Central memory CD8-positive, alpha-beta T cell (primary cell): ENCODE data around the gene POLN.

Experiments used
- ATAC-seq: fragments of 150-1000 bp; cut with Tn5 transposase; replicated peaks from 2 replicates; pipeline ENCODE4 v1.10.0; 2022; ENCODE audit warnings: mild to moderate bottlenecking, moderate FRiP score, moderate number of reproducible peaks; ENCODE audit not compliant: poor library complexity, severe bottlenecking; ENCODE audit errors: extremely low read depth
- DNase-seq, 2 donors: peaks; one replicate each; pipeline ENCODE4 v3.0.0; 2021; ENCODE audit warnings: low spot score in 2 of 2
- H3K27ac Mint-ChIP-seq: one replicate; pipeline ENCODE4 v1.8.0; 2022; ENCODE audit warnings: low read depth, mild to moderate bottlenecking, moderate library complexity, mixed read lengths
- H3K27me3 Mint-ChIP-seq: one replicate; pipeline ENCODE4 v1.8.0; 2022; ENCODE audit warnings: mixed read lengths
- H3K36me3 Mint-ChIP-seq: one replicate; pipeline ENCODE4 v1.8.0; 2022; ENCODE audit warnings: mild to moderate bottlenecking, moderate library complexity, mixed read lengths; ENCODE audit not compliant: insufficient read depth
- H3K4me1 Mint-ChIP-seq: one replicate; pipeline ENCODE4 v1.8.0; 2022; ENCODE audit warnings: mixed read lengths
- H3K4me3 Mint-ChIP-seq: one replicate; pipeline ENCODE4 v1.8.0; 2022; ENCODE audit warnings: mild to moderate bottlenecking, moderate library complexity, mixed read lengths
- H3K9me3 Mint-ChIP-seq: one replicate; pipeline ENCODE4 v1.8.0; 2022; ENCODE audit warnings: mixed read lengths

POLN gene

GRCh38 chr4:2186865-2187172, 55.1 kb downstream of the POLN start:
- no peaks in the 10 kb centered on the region for H3K4me1 Mint-ChIP-seq
- no peaks in the 10 kb centered on the region for H3K36me3 Mint-ChIP-seq
- peaks cover 9% of the 10 kb centered on the region for H3K9me3 Mint-ChIP-seq
- DNase-seq (no peak), ATAC-seq (no peak)
- H3K27me3 Mint-ChIP-seq = no peaks in the 10 kb centered on the region
- H3K27ac Mint-ChIP-seq = no peak overlapping the region
- H3K4me3 Mint-ChIP-seq = no peak overlapping the region

GRCh38 chr4:2186133-2186864, 55.6 kb downstream of the POLN start:
- Mint-ChIP-seq H3K27me3 (no peaks in the 10 kb centered on the region), H3K27ac (no peak overlapping the region)

GRCh38 chr4:2183394-2183793, 58.5 kb downstream of the POLN start:
- ATAC-seq (no peak), DNase-seq (no peak)
- H3K36me3 Mint-ChIP-seq = no peaks in the 10 kb centered on the region
- no peak overlapping the region for H3K4me3 Mint-ChIP-seq
- H3K27ac Mint-ChIP-seq = no peak overlapping the region
- H3K27me3 Mint-ChIP-seq = no peaks in the 10 kb centered on the region
- H3K4me1 Mint-ChIP-seq = no peaks in the 10 kb centered on the region
- H3K9me3 Mint-ChIP-seq = peaks cover 9% of the 10 kb centered on the region

More at GRCh38 chr4:2186133-2186864, 55.6 kb downstream of the POLN start:
- Mint-ChIP-seq H3K4me3 (no peak overlapping the region), H3K36me3 (no peaks in the 10 kb centered on the region), H3K9me3 (peaks cover 9% of the 10 kb centered on the region), H3K4me1 (no peaks in the 10 kb centered on the region)
- DNase-seq (no peak), ATAC-seq (no peak)

GRCh38 chr4:2182994-2183393, 58.9 kb downstream of the POLN start:
- Mint-ChIP-seq H3K36me3 (no peaks in the 10 kb centered on the region), H3K4me3 (no peak overlapping the region), H3K27ac (no peak overlapping the region), H3K9me3 (peaks cover 9% of the 10 kb centered on the region), H3K4me1 (no peaks in the 10 kb centered on the region), H3K27me3 (no peaks in the 10 kb centered on the region)
- ATAC-seq (no peak), DNase-seq (no peak)

GRCh38 chr4:2180410-2180809, 61.5 kb downstream of the POLN start:
- ATAC-seq (no peak), DNase-seq (no peak)
- no peaks in the 10 kb centered on the region for H3K27me3 Mint-ChIP-seq
- H3K4me3 Mint-ChIP-seq = no peak overlapping the region
- no peaks in the 10 kb centered on the region for H3K36me3 Mint-ChIP-seq
- H3K4me1 Mint-ChIP-seq = no peaks in the 10 kb centered on the region
- no peak overlapping the region for H3K27ac Mint-ChIP-seq
- H3K9me3 Mint-ChIP-seq = no peaks in the 10 kb centered on the region

- H3K27ac Mint-ChIP-seq = no peak overlapping the region
- ATAC-seq (no peak), DNase-seq (no peak)
- H3K9me3 Mint-ChIP-seq = no peaks in the 10 kb centered on the region
- H3K4me3 Mint-ChIP-seq = no peak overlapping the region
- no peaks in the 10 kb centered on the region for H3K36me3 Mint-ChIP-seq
- no peaks in the 10 kb centered on the region for H3K4me1 Mint-ChIP-seq
- H3K27me3 Mint-ChIP-seq = no peaks in the 10 kb centered on the region
These were observed 62.2 kb downstream of the POLN start for GRCh38 chr4:2179717-2180116.

- H3K4me3 Mint-ChIP-seq = no peak overlapping the region
These were observed 62.9 kb downstream of the POLN start for GRCh38 chr4:2178986-2179385.

GRCh38 chr4:2177443-2178093, 64.4 kb downstream of the POLN start:
- Mint-ChIP-seq H3K4me1 (peaks cover under 1% of the 10 kb centered on the region), H3K36me3 (no peaks in the 10 kb centered on the region), H3K4me3 (no peak overlapping the region), H3K27ac (no peak overlapping the region), H3K27me3 (no peaks in the 10 kb centered on the region), H3K9me3 (no peaks in the 10 kb centered on the region)
- ATAC-seq (no peak), DNase-seq (no peak)

More at GRCh38 chr4:2178986-2179385, 62.9 kb downstream of the POLN start:
- H3K36me3 Mint-ChIP-seq = no peaks in the 10 kb centered on the region
- H3K9me3 Mint-ChIP-seq = no peaks in the 10 kb centered on the region
- H3K27ac Mint-ChIP-seq = no peak overlapping the region
- no peak for ATAC-seq
- H3K27me3 Mint-ChIP-seq = no peaks in the 10 kb centered on the region
- H3K4me1 Mint-ChIP-seq = no peaks in the 10 kb centered on the region
- no peak for DNase-seq

- ATAC-seq (no peak), DNase-seq (no peak)
- no peaks in the 10 kb centered on the region for H3K9me3 Mint-ChIP-seq
- peaks cover 5% of the 10 kb centered on the region for H3K4me1 Mint-ChIP-seq
- no peak overlapping the region for H3K4me3 Mint-ChIP-seq
- H3K36me3 Mint-ChIP-seq = peaks cover under 1% of the 10 kb centered on the region
- no peaks in the 10 kb centered on the region for H3K27me3 Mint-ChIP-seq
- H3K27ac Mint-ChIP-seq = no peak overlapping the region
These were observed 65.8 kb downstream of the POLN start for GRCh38 chr4:2175990-2176698.

- Mint-ChIP-seq H3K9me3 (no peaks in the 10 kb centered on the region), H3K4me1 (peaks cover 5% of the 10 kb centered on the region), H3K27ac (no peak overlapping the region), H3K4me3 (no peak overlapping the region), H3K36me3 (peaks cover 3% of the 10 kb centered on the region), H3K27me3 (no peaks in the 10 kb centered on the region)
- no peak for DNase-seq
- no peak for ATAC-seq
These were observed 67.9 kb downstream of the POLN start for GRCh38 chr4:2174061-2174460.

GRCh38 chr4:2172627-2173231, 69.2 kb downstream of the POLN start:
- no peaks in the 10 kb centered on the region for H3K9me3 Mint-ChIP-seq
- ATAC-seq (peak; percentile 43), DNase-seq (no peak)
- H3K27me3 Mint-ChIP-seq = no peaks in the 10 kb centered on the region
- no peak overlapping the region for H3K27ac Mint-ChIP-seq
- H3K4me3 Mint-ChIP-seq = no peak overlapping the region
- H3K4me1 Mint-ChIP-seq = peaks cover 5% of the 10 kb centered on the region
- H3K36me3 Mint-ChIP-seq = peaks cover 5% of the 10 kb centered on the region

- H3K27ac Mint-ChIP-seq = no peak overlapping the region
- DNase-seq = no peak
These were observed 69.8 kb downstream of the POLN start for GRCh38 chr4:2172161-2172560.

More at GRCh38 chr4:2172161-2172560, 69.8 kb downstream of the POLN start:
- Mint-ChIP-seq H3K9me3 (no peaks in the 10 kb centered on the region), H3K27me3 (no peaks in the 10 kb centered on the region), H3K4me3 (no peak overlapping the region), H3K4me1 (peaks cover 5% of the 10 kb centered on the region), H3K36me3 (peaks cover 5% of the 10 kb centered on the region)
- no peak for ATAC-seq
